ENCODE data around the gene RB1.

The RB1 gene

GRCh38 chr13:48506092-48506701 is 202.6 kb downstream of the RB1 start:
- Histone ChIP-seq H3K4me3 (ENCODE audit: low read depth, low read length) (no peak overlapping the region), H3K27ac (no peak overlapping the region), H3K36me3 (replicated peaks) (no peaks in the 10 kb centered on the region), H3K27me3 (replicated peaks) (no peaks in the 10 kb centered on the region)
- in situ Hi-C loops (cut with HindIII; ENCODE audit: low pct_ligation_motif_present, low sequenced_read_pairs), result no loop called here
- DNase-seq, result no peak
- no peak for TF ChIP-seq CTCF (IDR thresholded peaks at IDR 0.05; ENCODE audit: low read depth, low read length, missing control alignments)

GRCh38 chr13:48507021-48507420 is 203.5 kb downstream of the RB1 start:
- in situ Hi-C loops (cut with HindIII; ENCODE audit: low pct_ligation_motif_present, low sequenced_read_pairs), result no loop called here
- Histone ChIP-seq H3K27ac (no peak overlapping the region), H3K27me3 (replicated peaks) (no peaks in the 10 kb centered on the region), H3K4me3 (ENCODE audit: low read depth, low read length) (no peak overlapping the region), H3K36me3 (replicated peaks) (no peaks in the 10 kb centered on the region)
- no peak for TF ChIP-seq CTCF (IDR thresholded peaks at IDR 0.05; ENCODE audit: low read depth, low read length, missing control alignments)
- no peak for DNase-seq

DNA sequence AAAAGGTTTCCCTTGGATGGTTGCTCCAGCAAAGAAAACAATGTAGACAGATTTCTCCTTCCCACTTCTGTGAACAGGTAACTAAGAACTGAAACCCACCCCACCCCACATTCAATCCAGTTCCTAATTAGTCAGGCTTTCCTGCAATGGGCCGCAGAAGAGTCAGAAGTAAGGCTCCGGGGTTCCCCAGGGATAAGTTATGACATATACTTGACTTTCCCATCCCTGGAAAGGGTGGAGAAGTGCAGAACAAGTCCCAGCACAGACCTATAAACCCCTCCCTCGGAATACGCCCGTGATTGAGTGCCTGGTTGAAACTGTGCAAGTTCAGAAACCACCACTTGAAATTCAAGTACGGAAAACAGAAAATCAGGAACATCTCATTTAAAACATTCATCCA is 204.5 kb downstream of the RB1 start:
- H3K27ac ChIP-seq, result no peak overlapping the region
- H3K36me3 ChIP-seq (replicated peaks), result no peaks in the 10 kb centered on the region
- DNase-seq, result no peak
- TF ChIP-seq CTCF (IDR thresholded peaks at IDR 0.05; ENCODE audit: low read depth, low read length, missing control alignments), result no peak
- in situ Hi-C loops (cut with HindIII; ENCODE audit: low pct_ligation_motif_present, low sequenced_read_pairs), result no loop called here
- no peak overlapping the region for H3K4me3 ChIP-seq (ENCODE audit: low read depth, low read length)
- H3K27me3 ChIP-seq (replicated peaks), result no peaks in the 10 kb centered on the region

- DNase-seq, result no peak
- Histone ChIP-seq H3K4me3 (ENCODE audit: low read depth, low read length) (no peak overlapping the region), H3K36me3 (replicated peaks) (no peaks in the 10 kb centered on the region), H3K27ac (no peak overlapping the region), H3K27me3 (replicated peaks) (no peaks in the 10 kb centered on the region)
- in situ Hi-C loops (cut with HindIII; ENCODE audit: low pct_ligation_motif_present, low sequenced_read_pairs), result no loop called here
- TF ChIP-seq CTCF (IDR thresholded peaks at IDR 0.05; ENCODE audit: low read depth, low read length, missing control alignments), result no peak
Observed at GRCh38 chr13:48510698-48511097, 207.1 kb downstream of the RB1 start.

DNA sequence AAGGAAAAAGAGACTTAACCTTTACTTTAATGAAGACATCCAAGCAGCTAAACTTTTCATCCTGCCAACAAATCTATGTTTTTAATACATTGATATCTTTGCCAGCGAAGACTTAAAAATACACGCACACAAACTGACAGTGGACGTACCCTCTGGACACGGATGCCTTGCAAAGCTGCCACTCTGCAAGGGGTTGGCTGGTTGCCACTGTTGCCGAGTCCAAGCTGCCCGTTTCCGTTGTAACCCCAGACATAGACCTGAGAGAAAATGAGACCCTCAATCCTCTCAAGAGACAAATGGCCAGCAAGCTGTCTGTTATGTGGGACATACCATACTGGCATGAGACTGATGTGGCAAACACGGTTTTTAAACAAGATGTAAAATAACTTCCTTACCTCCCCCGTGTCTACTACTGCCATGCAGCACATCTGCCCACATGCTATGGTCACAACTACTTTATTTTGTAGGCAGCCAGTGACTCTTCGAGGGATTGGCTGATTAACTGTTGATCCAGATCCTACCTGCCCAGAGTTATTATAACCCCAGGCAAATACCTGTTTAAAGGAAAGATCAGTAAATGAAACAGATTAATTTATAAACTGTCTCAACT is 208.2 kb downstream of the RB1 start:
- in situ Hi-C loops (cut with HindIII; ENCODE audit: low pct_ligation_motif_present, low sequenced_read_pairs), result no loop called here
- DNase-seq, result no peak
- no peak for TF ChIP-seq CTCF (IDR thresholded peaks at IDR 0.05; ENCODE audit: low read depth, low read length, missing control alignments)
- H3K27me3 ChIP-seq (replicated peaks), result no peaks in the 10 kb centered on the region
- no peak overlapping the region for H3K4me3 ChIP-seq (ENCODE audit: low read depth, low read length)
- H3K27ac ChIP-seq, result no peak overlapping the region
- no peaks in the 10 kb centered on the region for H3K36me3 ChIP-seq (replicated peaks)

DNA sequence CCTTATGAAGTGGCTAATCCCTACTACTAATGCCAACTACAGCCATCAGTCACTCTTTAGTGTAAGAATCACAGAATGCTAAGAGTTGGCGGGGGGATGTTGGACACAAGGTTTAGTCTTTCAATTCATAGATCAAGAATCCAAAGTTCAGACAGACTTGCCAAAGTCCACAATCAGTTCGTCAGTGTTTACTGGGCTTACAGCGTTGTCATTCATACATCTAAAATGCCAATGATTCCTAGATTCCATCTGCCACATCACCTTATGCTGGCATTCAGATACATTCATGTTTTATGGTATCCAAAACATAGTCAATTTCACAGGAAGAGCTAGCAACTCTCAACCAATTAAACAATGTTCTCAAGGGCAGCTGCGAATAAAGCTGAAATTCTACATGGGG is 211.2 kb downstream of the RB1 start:
- in situ Hi-C loops (cut with HindIII; ENCODE audit: low pct_ligation_motif_present, low sequenced_read_pairs), result no loop called here
- Histone ChIP-seq H3K27ac (no peak overlapping the region), H3K36me3 (replicated peaks) (no peaks in the 10 kb centered on the region), H3K27me3 (replicated peaks) (no peaks in the 10 kb centered on the region), H3K4me3 (ENCODE audit: low read depth, low read length) (no peak overlapping the region)
- no peak for TF ChIP-seq CTCF (IDR thresholded peaks at IDR 0.05; ENCODE audit: low read depth, low read length, missing control alignments)
- DNase-seq, result no peak
